ENCODE data around the gene CDT1.

The CDT1 gene

GRCh38 chr16:88763502-88764053 lies 40.0 kb upstream of the CDT1 start:
- peak overlapping the region; percentile 82 for H3K27ac ChIP-seq

DNA sequence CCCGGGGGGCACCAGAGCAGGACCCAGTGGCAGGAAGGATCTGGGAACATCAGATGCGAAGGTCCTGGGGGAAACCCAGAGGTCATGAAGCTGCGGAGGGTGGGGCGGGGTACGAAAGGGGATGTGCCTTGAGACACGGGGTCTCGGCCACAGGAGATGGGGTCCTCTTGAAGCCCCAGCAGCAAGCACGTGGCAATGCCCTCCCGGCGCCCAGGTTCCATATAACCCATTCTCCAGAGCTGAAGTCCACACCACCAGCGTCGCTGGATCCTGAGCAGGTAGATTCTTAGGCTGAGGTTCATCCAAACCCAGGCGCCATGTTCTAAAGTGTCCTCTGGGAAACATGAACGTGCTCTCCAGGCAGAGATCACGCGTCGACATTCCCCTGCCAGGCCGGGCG lies 39.5 kb upstream of the CDT1 start:
- no peak for TF ChIP-seq CTCF (conservative IDR thresholded peaks at IDR 0.05)
- peak overlapping the region; percentile 82 for H3K27ac ChIP-seq

More at GRCh38 chr16:88763502-88764053, 40.0 kb upstream of the CDT1 start:
- TF ChIP-seq CTCF (conservative IDR thresholded peaks at IDR 0.05): no peak

GRCh38 chr16:88764913-88765349 lies 38.7 kb upstream of the CDT1 start:
- no peak for TF ChIP-seq CTCF (conservative IDR thresholded peaks at IDR 0.05)
- peak overlapping the region; percentile 82; the same call in 1 of the 2 replicates for H3K27ac ChIP-seq

GRCh38 chr16:88766975-88767374 lies 36.6 kb upstream of the CDT1 start:
- H3K27ac ChIP-seq: no peak overlapping the region
- no peak for TF ChIP-seq CTCF (conservative IDR thresholded peaks at IDR 0.05)

- no peak for TF ChIP-seq CTCF (conservative IDR thresholded peaks at IDR 0.05)
- peak overlapping the region; percentile 22; the same call in 1 of the 2 replicates for H3K27ac ChIP-seq
Observed at GRCh38 chr16:88767546-88768070, 36.0 kb upstream of the CDT1 start.

DNA sequence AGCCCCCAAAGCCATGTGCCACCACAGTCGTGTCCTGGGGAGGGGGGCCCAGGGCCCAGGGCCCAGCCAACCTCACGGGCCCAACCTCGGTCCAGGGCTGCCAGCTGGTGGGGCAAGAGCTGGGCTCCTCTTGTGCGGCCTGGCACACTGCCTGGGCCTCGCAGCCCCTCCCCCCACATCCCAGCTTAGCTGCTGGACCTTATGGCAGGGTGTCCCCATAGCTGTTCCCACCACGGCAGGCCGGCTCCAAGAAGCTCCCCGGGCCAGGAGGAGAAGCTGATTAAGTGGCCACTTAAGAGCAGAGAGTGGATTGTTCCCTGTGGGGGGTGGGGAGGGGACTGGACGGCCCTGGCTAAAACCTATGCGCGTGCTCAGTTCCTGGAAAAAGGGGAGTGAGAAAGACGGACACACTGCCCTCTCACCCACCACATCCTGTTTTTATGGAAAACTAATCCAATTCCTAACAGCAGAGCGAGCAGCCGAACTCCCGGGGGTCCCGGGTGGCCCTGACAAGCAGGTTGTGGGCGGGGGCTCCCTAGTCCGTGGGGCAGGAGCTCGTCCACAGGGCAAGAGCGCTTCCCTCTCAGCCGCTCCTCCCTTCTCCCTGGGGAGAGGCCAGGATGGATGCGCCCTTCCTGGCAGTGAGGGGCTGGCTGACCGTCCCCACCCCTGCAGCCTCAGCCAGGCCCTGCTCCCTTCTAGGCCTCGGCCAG lies 35.4 kb upstream of the CDT1 start:
- peak overlapping the region; percentile 69; the same call in 1 of the 2 replicates for H3K27ac ChIP-seq
- TF ChIP-seq CTCF (conservative IDR thresholded peaks at IDR 0.05): no peak

DNA sequence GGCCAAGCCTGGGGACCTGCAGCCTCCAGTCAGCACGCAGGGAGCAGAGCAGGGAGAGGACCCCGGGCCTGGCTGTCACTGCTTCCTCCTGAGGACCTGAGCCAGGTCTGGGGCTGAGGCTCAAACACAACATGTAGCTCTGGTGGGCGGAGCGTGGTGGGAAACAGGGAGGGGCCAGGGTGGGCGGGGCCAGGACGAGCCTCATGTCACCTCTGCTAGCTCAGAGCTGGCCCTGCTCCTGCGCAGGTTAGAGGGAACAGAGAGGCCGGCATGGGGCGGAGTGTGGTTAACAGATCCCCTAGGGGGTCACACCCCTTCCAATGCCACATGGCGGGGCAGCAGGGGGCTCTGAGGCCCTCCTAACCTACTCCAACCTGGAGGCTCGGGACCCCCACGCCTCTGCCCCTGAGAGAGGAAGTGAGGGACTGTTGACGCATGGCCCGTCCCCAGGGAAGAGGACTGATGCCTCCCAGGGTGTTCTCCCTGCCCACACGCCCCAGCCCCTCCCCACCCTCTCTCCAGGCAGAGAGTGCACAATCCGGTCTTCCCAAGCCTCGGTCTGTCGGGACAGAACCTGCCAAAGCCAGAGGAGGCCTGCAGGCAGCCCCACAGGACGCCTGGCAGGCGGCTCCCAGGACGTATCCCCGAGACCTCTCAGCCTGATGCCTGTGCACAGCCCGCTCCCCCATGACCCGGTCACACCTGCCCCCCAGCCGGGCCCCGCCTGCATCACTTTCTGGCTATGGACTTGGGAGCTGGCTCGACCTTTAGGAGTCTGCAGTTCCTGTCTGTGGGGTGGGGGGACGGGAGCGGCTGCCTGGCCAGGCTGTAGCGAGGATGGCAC lies 33.8 kb upstream of the CDT1 start:
- peak overlapping the region; percentile 69 for H3K27ac ChIP-seq
- no peak for TF ChIP-seq CTCF (conservative IDR thresholded peaks at IDR 0.05)
